ENCODE data around the gene HAL.

Gene HAL

DNA sequence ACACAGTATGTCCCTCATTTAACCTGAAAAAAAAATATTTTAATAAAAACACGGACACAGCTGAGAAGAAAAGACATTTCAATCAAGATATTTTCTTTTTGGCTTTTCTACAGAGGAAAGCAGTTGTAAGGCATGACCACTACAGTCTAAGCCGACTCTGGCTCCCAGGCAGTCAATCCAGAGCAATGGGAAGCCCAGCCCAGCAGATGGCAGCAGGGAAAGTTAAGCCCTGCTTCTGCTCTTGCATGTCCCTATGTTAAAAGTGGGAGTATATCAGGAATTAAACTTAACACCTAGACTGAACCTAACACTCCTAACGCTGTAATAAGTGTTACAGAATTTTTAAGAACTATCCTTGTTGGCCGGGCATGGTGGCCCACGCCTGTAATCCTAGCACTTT lies 19.5 kb upstream of the HAL start:
- DNase-seq: peak in 2 of 56 donors; percentile 3 to 8

DNA sequence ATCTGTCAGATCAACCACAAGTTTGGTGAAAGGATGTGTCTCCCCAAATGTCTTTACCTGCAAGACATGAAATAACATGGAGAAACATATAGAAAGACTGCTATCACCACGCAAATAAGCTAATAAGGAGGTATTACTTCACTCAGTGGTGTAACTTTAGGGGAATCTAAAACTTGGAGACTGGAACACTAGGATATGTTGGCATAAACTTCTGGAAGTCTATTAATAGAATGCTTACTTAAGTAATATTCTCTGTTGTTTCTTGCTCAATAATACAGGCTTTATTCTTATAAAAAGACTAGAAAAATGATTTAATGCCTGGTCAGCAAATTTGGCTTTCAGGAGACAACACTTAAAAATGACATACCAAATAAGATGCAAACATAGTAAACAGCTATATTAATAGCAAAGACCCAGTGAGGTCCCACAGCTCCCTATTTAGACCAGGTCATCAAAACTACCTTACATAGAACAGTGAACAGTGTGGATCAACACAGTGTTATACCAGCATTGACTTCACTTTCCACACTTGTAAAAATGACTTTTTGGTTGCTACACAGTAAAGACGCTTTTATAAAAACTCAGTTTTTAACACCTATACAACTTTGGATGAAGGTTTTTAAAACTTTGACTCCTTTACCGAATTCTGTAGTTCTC lies 18.9 kb upstream of the HAL start:
- DNase-seq: no peak

DNA sequence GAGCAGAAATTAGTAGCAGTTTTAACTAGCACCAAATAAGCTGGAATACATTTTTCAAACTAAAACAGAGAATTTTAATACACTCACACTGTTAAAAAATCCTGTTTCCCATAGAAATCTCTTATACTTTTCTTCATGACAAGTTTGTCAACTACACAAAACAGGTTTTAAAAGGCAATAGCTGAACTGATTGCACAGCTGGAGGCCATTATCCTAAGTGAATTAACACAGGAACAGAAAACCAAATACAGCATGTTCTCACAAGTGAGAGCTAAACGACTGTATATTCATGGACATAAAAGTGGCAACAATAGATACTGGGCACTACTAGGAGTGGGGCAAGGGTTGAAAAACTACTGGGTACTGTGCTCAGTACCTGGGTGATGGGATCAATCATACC lies 11.6 kb upstream of the HAL start:
- no peak for DNase-seq

DNA sequence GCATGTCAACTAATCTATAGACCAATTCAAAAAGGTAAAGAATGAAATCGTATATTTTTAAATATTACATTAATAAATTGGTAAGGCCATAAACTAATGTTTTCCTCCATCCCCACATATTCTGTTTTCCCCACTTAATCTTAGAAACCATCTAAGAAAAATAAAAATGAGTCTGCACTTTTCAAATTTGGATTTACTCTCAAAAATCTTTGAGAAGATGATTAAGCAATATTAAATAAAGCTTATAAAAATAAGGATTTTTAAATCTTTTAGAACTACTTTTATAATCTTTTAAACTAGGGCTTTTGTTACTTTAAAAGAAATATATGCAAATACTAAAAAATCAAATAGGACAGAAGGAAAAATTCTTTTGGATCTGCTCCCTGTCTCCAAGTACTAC lies 10.6 kb upstream of the HAL start:
- no peak for DNase-seq

DNA sequence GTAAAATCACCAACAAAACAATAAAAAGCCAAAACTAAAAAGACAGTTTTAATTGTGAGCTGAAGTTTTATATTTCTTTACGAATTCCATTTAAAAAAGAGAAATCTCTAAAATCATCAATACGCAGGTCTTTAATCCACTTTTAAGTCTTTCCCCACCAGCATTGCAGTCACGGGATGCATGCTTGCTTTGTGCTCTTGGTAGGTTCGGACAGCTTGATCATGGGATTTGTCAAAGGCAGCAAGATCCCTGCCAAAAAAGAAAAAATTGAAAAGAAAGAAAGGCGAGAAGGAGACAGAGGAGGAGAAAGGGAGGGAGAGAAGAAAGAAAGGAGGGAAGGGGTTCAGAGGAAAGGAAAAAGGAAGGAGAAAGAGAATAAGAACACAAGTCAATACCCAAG lies 4.7 kb upstream of the HAL start:
- DNase-seq: no peak

DNA sequence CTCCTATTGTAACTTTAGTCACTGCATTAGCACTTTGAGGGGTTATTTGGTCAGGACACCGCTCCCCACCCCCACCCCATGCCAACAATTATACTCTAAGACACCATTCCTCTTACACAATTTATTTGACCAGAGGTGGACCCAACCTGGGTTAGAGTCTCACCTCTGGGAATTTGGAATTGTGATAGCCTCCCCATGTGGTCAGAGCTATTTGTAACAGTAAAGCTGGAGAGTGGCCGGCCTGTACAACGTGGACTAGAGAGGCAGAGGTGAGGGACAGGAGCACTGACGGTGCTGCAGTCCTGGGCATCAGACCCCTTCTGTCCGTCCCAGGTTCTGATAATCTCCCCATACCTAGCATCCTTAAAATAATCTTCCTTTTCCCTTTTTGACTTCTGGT lies 3.3 kb upstream of the HAL start:
- DNase-seq: no peak

DNA sequence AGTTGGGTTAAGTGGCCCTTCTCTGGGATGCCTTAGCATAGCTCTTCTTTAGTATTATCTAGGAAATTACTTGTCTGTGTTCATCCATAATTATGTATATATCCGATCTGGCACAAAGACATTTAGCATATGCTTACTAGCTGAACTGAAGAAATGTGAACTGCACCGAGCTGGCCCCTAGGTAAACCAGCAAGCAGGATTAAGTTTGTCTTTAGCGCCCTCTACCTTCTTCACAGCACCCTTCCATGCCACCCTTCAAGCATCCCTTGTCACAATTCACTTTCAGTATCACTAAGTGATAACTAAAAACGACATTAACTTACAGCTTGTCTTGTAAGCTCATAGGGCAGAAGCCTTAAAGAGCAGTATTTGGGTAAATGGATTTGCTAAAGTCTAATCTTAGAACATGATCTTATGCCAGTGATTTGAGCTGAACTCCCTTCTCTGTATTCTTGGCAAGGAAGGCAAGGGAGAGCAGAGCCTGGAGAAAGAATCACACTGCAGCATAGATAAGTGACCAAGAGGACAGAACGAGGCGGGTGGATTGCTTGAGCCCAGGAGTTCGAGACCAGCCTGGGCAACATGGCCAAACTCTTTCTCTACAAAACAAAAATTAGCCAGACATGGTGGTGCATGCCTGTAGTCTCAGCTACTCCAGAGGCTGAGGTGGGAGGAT lies 2.6 kb upstream of the HAL start:
- DNase-seq: peak in 30 of 56 donors; percentile 1 to 56 (median 14)

DNA sequence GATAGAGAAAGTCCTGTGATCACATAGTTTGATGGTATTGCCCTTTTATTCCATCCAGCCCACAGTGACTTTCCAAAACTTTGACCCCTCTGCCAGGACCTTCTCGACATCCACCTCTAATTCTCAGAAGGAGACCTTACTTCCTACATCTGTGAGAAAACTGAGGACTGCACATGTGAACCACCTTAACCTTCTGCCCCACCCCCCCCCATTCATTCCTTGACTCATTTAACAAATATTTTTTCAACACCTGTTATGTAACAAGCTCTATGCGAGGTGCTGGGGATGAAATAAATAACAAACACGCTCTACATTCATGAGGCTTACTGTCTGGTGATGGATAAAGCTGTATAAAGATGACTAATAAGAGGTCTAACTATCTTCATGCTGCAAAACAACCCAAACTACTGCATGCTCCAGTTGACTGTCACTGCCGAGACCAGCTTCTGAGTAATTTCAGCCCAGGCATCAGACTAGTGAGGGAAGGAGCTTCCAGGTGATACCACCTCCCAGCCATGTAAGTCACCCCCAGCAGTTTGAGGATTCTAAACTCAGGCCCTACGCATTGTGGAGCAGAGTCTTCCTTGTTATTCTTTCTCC lies 1.9 kb upstream of the HAL start:
- no peak for DNase-seq

DNA sequence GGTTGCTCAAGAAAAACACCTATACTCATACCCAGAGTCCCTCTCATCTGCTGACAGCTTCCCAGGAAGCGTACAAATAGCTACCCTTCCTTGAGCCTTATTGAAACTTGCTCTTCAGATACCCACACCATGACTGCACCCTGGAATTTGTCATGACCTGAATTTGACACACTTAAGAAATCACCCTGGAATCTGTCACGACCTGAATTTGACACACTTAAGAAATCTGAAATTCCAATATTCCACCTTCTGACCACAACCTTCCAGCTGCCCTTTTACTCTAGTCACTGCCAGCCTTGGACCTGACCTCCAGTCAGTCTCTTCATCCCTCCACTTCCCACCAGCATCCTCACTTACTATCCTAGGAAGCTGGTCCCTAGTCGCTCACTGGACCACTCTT lies 1.1 kb upstream of the HAL start:
- DNase-seq: no peak

DNA sequence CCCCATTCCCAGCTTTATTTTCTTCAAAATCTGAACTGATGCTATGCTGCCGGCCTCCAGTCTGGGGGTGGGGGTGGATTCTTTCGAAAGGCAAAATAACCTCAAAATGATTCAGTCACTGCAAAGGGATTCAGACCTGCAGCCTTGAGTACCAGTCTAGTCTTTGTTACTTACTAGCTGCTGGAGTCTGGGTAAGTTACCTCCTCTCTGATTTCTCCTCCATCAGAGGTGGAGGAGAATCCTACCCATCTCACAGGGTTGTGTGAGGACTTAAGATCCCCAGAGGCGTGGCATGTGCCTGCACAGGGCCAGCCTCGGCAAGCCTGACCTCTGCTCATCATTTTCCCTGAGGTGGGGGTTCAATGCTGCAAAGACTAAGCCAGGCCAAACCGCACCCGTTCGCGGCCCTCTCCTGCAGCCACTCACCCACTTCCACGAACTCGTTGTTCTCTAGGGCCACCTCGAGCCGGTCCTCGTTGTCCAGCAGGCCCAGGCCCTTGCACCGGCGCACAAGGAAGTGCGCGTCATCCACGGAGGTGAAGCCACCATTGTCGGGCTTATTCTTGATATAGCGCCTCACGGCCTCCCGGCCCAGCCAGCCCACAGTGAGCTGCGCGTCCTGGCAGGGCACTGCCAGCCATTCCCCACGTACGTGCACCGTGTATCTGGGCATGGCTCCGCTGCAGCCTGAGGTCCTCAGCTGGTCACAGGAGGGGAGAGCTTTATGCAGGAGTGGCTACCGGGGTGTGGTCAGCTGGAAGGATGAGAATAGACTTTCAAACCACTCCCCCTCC lies 709 bp downstream of the HAL start:
- no peak for DNase-seq

DNA sequence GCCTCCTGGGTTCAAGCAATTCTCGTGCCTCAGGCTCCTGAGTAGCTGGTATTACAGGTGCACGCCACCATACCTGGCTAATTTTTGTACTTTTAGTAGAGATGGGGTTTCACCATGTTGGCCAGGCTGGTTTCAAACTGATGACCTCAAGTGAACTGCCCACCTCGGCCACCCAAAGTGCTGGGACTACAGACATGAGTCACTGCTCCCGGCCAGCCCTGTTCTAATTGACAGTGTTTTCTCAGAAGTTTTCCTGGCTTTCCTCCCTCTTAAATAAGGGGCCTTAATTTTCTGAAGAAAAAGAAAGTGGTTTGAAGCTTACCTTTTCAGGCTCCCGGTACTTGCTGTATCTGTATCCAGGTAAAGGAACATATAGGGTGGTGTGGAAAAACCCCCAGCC lies 1.7 kb downstream of the HAL start:
- DNase-seq: no peak

DNA sequence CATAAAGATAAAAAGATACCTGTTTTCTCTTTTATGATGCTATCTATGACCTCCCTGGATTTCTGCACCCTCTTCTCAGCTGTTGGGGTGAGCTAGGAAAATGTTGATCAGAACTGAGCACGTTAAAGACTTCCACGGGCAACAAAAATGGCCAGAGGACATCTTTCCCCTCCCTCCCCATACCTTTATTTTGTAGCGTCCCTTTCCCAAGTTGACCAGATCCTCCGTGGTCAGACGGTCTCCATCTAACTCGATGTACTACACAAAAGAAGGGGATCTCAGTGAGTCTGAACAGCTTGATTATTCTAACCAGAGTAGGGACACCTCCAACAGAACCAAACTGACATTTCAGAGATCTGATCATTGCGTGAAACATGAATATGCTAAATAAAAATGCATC lies 2.2 kb downstream of the HAL start:
- DNase-seq: no peak

DNA sequence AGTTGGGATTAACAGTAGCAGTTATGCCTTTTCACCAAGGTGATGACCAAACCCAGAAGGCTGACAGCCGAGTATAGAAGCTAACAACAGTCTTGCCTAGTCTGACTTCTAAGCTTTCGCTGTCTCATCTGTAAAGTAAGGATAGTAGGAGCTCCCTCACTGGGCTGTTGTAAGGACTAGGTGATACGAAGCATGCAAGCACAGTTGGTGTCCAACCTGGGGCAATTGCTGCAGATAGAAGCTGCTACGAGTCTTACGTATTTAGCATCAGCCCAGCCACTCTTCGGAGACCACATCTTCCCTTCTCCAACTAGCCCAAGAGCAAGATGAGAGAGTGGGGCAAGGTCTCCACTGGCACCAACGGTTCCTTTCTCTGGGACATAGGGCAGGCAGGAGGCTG lies 6.0 kb downstream of the HAL start:
- DNase-seq: no peak

DNA sequence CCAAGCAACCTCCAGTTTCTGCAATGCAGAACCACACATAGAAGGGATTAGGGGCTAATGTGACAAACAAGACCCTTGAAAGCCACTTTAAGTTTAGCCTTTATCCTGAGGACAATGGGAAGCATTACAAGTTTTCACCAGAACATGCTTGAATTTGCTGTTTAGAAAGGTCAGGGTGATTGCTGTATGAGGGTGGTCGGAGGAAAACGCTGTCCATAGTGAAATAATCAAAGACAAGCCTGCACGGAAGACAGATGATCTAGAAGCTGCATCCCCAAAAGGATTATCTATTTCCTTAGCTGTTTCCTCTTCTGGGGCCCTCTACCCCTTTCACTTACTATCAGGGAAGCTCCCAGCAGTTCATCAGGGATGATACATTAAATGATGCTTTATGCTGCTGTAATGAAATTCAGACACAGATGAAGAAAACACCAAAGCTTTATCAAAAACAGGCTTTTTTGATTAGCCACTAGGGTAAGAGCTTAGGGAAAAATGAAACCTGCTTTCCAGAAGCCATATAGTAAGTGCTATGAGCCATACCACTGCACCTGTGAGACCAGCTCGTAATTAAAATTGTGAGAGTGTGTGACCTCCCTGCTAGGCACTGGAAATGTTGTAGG lies 6.5 kb downstream of the HAL start:
- DNase-seq: no peak

DNA sequence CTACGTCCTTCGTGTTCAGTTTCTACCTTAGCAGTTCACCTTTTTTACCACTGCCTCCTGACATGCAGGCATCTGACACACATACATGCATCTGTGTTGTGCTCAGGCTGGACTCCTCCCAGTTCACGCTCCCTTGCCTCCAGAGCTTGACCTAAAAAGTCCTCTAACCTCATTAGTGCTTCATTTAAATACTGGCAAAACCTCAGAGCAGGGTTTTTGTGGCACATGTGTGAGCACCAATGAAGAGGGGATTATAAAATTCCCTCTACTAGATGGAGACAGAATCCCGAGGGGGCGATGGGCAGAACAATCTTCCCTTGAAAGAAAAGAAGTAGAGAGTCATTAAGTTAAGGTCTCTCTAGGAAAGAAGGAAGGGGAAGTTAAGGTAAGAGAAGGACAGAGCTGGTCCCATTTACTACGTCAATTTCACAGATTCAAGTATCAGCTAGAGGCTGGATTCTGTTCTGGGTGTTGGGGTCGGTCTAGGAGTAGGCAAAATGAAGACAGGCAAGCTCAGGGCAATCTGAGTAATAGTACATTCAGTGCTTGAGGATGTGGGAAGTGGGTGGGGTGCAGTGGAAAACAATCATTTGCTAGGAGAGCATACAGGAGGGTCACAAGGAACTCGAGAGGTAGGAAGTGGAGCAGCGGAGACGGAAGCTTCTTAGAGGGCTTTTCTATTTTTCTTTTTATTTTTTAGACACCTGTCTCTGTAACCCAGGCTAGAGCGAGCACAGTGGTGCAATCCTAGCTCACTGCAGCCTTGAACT lies 7.5 kb downstream of the HAL start:
- no peak for DNase-seq

DNA sequence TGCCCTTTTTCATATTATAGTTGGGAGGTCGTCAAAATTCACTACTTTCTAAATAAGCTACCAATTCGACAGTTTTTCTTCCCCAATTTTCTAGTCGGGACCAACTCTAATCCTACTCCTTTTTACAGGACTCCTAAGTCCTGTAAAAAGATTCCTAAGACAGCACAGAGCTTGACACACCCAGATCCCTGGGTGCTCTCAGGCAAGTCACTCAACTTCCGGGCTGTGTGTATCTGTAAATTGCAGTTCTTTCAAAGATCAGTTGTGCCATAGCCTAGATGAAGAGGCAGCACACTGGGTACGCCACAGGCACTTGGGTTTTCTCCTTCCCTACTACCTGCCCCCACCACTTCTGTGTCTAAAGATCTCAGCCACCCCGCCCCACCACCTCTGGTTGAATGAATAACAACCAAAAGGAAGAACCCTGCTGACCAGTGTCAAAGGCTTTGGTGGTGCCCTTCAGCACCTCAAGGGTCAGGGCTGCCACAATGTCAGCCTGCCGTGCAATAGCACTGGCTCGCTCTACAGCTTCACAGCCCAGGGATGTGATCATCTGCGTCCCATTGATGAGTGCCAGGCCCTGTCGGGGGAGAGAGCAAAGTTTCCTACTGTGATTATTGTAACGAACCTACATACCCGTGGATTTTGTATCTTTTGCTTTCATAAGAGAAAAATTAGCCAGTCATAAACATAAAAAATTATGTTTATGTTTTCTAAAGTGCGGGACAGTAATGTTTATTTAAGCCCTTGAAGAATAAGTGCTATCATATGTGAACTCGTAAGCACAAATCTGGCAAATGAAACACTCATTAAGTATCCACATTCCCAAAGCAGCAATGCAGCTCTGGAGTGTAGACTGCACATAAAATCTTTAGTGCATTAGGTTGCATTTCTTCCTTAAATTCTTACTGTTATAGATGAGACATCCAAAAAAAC lies 9.2 kb downstream of the HAL start:
- no peak for DNase-seq

DNA sequence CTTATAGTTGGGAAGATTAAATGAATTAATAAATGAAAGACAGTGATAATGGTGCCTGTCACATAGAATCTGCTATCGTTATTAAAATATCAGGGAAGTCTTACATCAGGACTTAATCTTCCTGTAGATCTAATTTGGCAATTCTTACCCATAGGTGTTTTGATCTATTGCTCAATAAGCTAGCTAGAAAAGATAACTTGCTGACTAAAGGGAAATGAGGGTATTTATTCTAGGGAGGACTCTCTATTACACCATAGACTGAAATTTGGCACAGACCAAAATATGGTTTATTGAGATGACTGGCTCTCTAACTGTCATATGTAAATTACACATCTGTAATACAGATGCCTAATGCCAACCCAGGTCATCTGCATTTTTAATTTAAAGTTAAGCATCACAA lies 11.5 kb downstream of the HAL start:
- DNase-seq: no peak

DNA sequence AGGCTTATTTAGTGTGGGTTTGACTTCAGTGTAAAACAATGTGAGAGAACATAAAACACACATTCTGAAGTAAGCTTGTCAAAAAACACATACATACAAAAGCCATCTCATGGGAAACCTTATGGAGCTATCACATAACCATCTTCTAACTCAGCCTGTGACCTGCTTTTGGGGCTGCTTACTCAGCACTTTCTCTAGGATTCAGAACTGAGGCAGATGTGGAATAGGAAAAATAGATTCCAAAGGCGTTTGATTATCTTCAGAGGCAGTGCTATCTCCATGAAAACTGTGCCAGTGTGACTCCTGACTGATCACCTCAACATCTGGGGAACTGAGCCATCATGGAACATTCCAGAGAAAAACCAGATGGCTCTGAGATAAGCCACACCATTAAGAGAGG lies 13.5 kb downstream of the HAL start:
- DNase-seq: no peak

DNA sequence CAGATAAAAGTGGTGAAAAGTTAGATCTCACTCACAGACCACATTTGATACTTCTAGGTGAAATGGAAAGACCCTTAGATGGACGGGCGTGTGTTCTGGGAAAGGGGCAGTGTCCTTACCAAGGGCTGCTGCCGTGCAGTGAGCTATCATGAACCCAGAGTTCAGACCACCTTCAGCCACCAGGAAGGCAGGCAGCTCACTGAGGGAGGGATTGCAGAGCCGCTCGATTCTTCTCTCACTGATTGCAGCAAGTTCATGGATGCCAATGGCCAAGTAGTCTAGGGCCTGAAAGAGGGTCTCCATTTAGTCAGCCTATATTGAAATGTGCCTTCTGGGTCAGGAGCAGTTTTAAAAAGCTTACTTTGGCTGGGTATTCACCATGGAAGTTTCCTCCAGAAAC lies 15.7 kb downstream of the HAL start:
- DNase-seq: no peak

DNA sequence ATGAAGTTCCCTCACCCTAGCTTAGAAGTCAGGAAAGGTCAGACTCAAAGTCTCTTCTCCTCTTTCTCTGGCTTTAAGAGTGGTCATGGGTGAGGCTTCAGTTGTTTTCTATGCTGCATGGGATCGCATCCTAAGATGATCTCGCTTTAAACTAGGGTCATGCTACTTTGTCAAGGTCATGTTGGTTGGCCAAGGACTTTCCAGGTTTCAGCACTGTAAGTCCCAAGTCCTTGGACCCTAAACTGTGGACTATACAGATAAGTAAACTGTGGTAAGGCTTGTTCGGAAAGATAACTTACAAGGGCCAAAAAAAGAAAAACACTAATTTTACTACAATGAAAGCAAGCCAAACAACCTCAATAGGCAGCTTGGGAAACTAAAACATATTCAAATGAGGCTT lies 17.4 kb downstream of the HAL start:
- no peak for DNase-seq

Measured in amygdala (tissue), 56 donors.